PC-9 (cell line): ENCODE data around the gene GLRX2. TPM values are rescaled to one million over a fixed set of nuclear protein-coding genes. Genes with fewer than 3 reads are reported as not detected.
A peak's percentile ranks its signal among the peaks of the same experiment; 100 is the strongest.

Experiments used
- BruUV-seq: library from RNA; stranded (reverse); fragments of 400-500 nt; replicated peaks from 2 replicates; lab custom pipeline; 2021; lab: Mats Ljungman, UMichigan
- CTCF ChIA-PET: fragments of 300-600 bp; sonication (Branson Sonifier 250); formaldehyde crosslinking; loops from one replicate; lab custom pipeline; 2022; ENCODE audit warnings: antibody characterized with exemption; lab: Charles Lee
- POLR2A ChIA-PET: fragments of 300-600 bp; sonication (Branson Sonifier 250); formaldehyde crosslinking; loops from one replicate; lab custom pipeline; 2022; ENCODE audit warnings: antibody characterized with exemption; ENCODE audit not compliant: unreplicated experiment; lab: Charles Lee
- DNase-seq, 2 experiments: peaks; one replicate each; pipeline versions ENCODE4 v3.0.0 to v3.0.0-alpha.2; 2015 to 2022; ENCODE audit warnings: mixed read lengths in 1 of 2
- H2AFZ ChIP-seq: fragments of 200-600 bp; sonication (generic); 2 replicates; pipeline ENCODE4 v1.8.1; 2017; ENCODE audit warnings: antibody characterized with exemption
- H3F3A ChIP-seq: fragments of 200-600 bp; sonication (generic); 2 replicates; pipeline ENCODE4 v1.8.1; 2017; ENCODE audit warnings: antibody characterized with exemption, mild to moderate bottlenecking, low read depth; ENCODE audit not compliant: insufficient read depth
- H3K27ac ChIP-seq: fragments of 200-600 bp; sonication (generic); 2 replicates; pipeline ENCODE4 v1.6.1; 2016; ENCODE audit warnings: mixed run types
- H3K27me3 ChIP-seq: fragments of 200-600 bp; sonication (generic); 2 replicates; pipeline ENCODE4 v1.6.1; 2016; ENCODE audit warnings: low read depth, mixed run types; ENCODE audit not compliant: insufficient read depth
- H3K36me3 ChIP-seq: fragments of 200-600 bp; sonication (generic); 2 replicates; pipeline ENCODE4 v1.6.1; 2016; ENCODE audit warnings: low read depth, mixed run types
- H3K4me1 ChIP-seq: fragments of 200-600 bp; sonication (generic); replicated peaks from 2 replicates; pipeline ENCODE4 v1.6.1; 2016; ENCODE audit warnings: mixed run types; ENCODE audit not compliant: insufficient read depth
- H3K4me2 ChIP-seq: fragments of 200-600 bp; sonication (generic); 2 replicates; pipeline ENCODE4 v1.6.1; 2017; ENCODE audit warnings: mixed run types
- H3K4me3 ChIP-seq: fragments of 200-600 bp; sonication (generic); 2 replicates; pipeline ENCODE4 v1.6.1; 2016; ENCODE audit warnings: mixed run types
- H3K79me2 ChIP-seq: fragments of 200-600 bp; sonication (generic); 2 replicates; pipeline ENCODE4 v1.6.1; 2017; ENCODE audit warnings: low read depth, mixed run types
- H3K9me2 ChIP-seq: fragments of 200-600 bp; sonication (generic); 2 replicates; pipeline ENCODE4 v1.8.1; 2017; ENCODE audit warnings: mild to moderate bottlenecking; ENCODE audit not compliant: insufficient read depth
- H3K9me3 ChIP-seq: fragments of 200-600 bp; sonication (generic); 2 replicates; pipeline ENCODE4 v1.8.1; 2016; ENCODE audit warnings: low read depth; ENCODE audit not compliant: insufficient read depth
- H4K20me1 ChIP-seq: fragments of 200-600 bp; sonication (generic); 2 replicates; pipeline ENCODE4 v1.8.1; 2017; ENCODE audit not compliant: insufficient read depth
- EZH2 ChIP-seq: fragments of 200-600 bp; sonication (generic); IDR thresholded peaks from 2 replicates; pipeline ENCODE4 v1.8.0; 2017; ENCODE audit warnings: antibody characterized with exemption, low read depth
- intact Hi-C: fragments of 100-400 bp; cut with micrococcal nuclease; formaldehyde crosslinking; loops from one replicate; pipeline ENCODE4 v1.10.0; 2022; ENCODE audit not compliant: unreplicated experiment
- total RNA-seq: library from RNA; stranded (reverse); gene quantifications from 2 replicates; pipeline ENCODE4 v1.2.3, GENCODE V29; 2021
- TF ChIP-seq, protein P1 (sequence below): fragments of 200-600 bp; sonication (generic); conservative IDR thresholded peaks from 2 replicates; pipeline ENCODE4 v1.6.1; 2017; ENCODE audit warnings: mixed run types, antibody characterized with exemption, mild to moderate bottlenecking, moderate library complexity

The GLRX2 gene
- total RNA-seq, 1 experiment from 2014 or later = 16.7 TPM

DNA sequence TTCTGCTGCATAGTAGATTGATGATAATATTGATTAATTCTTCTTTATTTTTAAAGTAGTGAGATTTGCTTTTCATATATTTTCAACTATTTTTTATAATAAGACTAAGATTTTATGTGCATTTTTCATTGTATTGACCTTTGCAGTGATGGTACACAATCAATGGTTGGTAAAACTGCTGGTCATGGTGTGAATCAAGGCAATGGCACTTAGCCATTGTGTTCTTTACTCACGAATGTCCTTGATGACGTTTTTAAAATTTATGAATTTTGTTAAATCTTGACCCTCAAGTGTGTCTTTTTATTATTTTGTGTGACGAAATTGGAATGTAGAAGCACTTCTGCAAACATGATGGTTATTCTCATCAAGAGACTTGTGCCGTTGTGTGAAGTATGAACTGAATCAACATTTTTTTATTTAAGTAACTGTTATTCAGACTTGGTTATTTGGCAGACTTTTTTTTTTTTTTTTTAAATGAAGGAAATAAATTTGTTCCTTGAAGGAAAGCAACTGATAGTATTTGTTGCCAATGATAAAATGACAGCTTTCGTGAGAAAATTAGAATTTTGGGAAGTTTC lies 39.2 kb upstream of the GLRX2 start:
- H2AFZ ChIP-seq = no peak overlapping the region
- TF ChIP-seq EZH2 = no peak
- TF ChIP-seq, protein P1, sequence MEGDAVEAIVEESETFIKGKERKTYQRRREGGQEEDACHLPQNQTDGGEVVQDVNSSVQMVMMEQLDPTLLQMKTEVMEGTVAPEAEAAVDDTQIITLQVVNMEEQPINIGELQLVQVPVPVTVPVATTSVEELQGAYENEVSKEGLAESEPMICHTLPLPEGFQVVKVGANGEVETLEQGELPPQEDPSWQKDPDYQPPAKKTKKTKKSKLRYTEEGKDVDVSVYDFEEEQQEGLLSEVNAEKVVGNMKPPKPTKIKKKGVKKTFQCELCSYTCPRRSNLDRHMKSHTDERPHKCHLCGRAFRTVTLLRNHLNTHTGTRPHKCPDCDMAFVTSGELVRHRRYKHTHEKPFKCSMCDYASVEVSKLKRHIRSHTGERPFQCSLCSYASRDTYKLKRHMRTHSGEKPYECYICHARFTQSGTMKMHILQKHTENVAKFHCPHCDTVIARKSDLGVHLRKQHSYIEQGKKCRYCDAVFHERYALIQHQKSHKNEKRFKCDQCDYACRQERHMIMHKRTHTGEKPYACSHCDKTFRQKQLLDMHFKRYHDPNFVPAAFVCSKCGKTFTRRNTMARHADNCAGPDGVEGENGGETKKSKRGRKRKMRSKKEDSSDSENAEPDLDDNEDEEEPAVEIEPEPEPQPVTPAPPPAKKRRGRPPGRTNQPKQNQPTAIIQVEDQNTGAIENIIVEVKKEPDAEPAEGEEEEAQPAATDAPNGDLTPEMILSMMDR = no peak
- no peaks in the 10 kb centered on the region for H3K9me3 ChIP-seq
- H3K79me2 ChIP-seq = no peaks in the 10 kb centered on the region
- H3K9me2 ChIP-seq = no peaks in the 10 kb centered on the region
- POLR2A ChIA-PET = no interaction called here
- no peak for DNase-seq
- no peaks in the 10 kb centered on the region; the same call in 1 of the 2 replicates for H4K20me1 ChIP-seq
- intact Hi-C loops = no loop called here
- H3K4me3 ChIP-seq = no peak overlapping the region
- no peak overlapping the region for H3K4me2 ChIP-seq
- H3K27ac ChIP-seq = no peak overlapping the region
- H3F3A ChIP-seq = 0 out of 2 replicates have a peak, but pooled peaks cover 5% of the 10 kb centered on the region
- CTCF ChIA-PET = no interaction called here
- no TSS peak for BruUV-seq
- no peaks in the 10 kb centered on the region for H3K27me3 ChIP-seq
- peaks cover 12% of the 10 kb centered on the region; the same call in 1 of the 2 replicates for H3K36me3 ChIP-seq
- no peaks in the 10 kb centered on the region for H3K4me1 ChIP-seq

DNA sequence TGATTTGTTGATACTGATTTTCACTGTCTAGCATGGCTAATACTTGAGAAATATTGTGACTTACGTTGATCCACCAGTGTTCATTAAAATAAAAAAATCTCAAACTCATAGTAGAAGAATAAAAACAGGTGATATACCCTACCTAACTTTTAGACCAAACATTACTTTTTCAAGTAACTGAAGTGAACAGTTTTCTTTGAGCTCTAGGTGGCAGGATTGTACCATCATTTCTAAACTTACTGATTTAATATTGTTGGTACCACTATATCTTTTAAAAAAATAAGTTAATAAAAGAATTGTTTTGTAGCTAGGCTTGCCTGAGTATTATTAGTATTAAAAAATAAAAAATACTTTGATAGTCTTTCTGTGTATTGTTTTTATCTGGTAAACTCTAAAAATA lies 38.1 kb upstream of the GLRX2 start:
- POLR2A ChIA-PET = no interaction called here
- TF ChIP-seq, protein P1 = peak; percentile 59
- TF ChIP-seq EZH2 = no peak
- H3K36me3 ChIP-seq = peaks cover 12% of the 10 kb centered on the region; the same call in 1 of the 2 replicates

DNA sequence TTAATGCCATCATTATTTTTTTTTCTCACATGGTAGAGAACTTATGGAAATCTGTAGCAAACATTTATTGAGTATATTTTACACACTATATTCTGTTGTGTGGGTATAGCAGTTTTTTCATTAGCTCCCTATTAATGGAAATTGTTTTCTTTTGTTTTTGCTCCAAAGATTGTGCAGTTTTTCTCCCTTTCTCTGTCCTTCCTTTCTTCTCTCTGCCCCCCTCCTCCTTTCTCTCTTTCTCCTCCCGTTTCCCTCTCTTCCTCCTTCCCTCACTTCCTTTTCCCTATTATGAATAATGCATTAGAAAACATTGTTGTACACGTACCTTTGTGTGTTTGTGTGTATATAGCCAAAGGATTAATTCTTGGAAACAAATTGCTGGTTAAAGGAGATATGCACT lies 37.2 kb upstream of the GLRX2 start:
- Histone ChIP-seq H3K36me3 (peaks cover 12% of the 10 kb centered on the region; the same call in 1 of the 2 replicates), H3K4me2 (no peak overlapping the region), H3F3A (0 out of 2 replicates have a peak, but pooled peaks cover 5% of the 10 kb centered on the region), H3K27ac (no peak overlapping the region), H4K20me1 (no peaks in the 10 kb centered on the region; the same call in 1 of the 2 replicates), H3K4me1 (no peaks in the 10 kb centered on the region), H3K9me3 (no peaks in the 10 kb centered on the region), H3K79me2 (no peaks in the 10 kb centered on the region), H3K4me3 (no peak overlapping the region), H3K27me3 (no peaks in the 10 kb centered on the region), H2AFZ (no peak overlapping the region), H3K9me2 (no peaks in the 10 kb centered on the region)
- no peak for TF ChIP-seq EZH2
- TF ChIP-seq, protein P1 = no peak
- no peak for DNase-seq
- ChIA-PET POLR2A (no interaction called here), CTCF (no interaction called here)
- BruUV-seq = no TSS peak
- intact Hi-C loops = no loop called here

More for the DNA sequence above, 38.1 kb upstream of the GLRX2 start:
- BruUV-seq = no TSS peak
- no peaks in the 10 kb centered on the region for H3K9me2 ChIP-seq
- no peaks in the 10 kb centered on the region for H3K9me3 ChIP-seq
- 0 out of 2 replicates have a peak, but pooled peaks cover 5% of the 10 kb centered on the region for H3F3A ChIP-seq
- H3K4me1 ChIP-seq = no peaks in the 10 kb centered on the region
- H4K20me1 ChIP-seq = no peaks in the 10 kb centered on the region; the same call in 1 of the 2 replicates
- no peaks in the 10 kb centered on the region for H3K27me3 ChIP-seq
- H2AFZ ChIP-seq = no peak overlapping the region
- CTCF ChIA-PET = no interaction called here
- H3K27ac ChIP-seq = no peak overlapping the region
- H3K79me2 ChIP-seq = no peaks in the 10 kb centered on the region
- no peak overlapping the region for H3K4me2 ChIP-seq
- DNase-seq = no peak
- no peak overlapping the region for H3K4me3 ChIP-seq
- intact Hi-C loops = no loop called here
